Stimulated activated naive B cell treated with anti-CD40 and anti-IgM and Interleukin-4, amounts not matched to agents 10 μg/mL and 1 μg/mL and 100 μg/mL, for 72 hours (primary cell): ENCODE results near the gene WDR19.

ENCODE experiments used
- ATAC-seq, 2 donors: fragments of 150-1000 bp; cut with Tn5 transposase; replicated peaks; 2 replicates each; pipeline ENCODE4 v1.10.0; 2021; ENCODE audit warnings: moderate library complexity in 1 of 2
- DNase-seq: peaks from one replicate; pipeline ENCODE4 v3.0.0; 2021
- H3K27ac Mint-ChIP-seq: one replicate; pipeline ENCODE4 v1.8.0; 2022; ENCODE audit warnings: mild to moderate bottlenecking, mixed read lengths
- H3K27me3 Mint-ChIP-seq, 2 donors: one replicate each; pipeline ENCODE4 v1.8.0; 2022; ENCODE audit warnings: mixed read lengths in 2 of 2
- H3K36me3 Mint-ChIP-seq, 2 donors: one replicate each; pipeline ENCODE4 v1.8.0; 2022; ENCODE audit warnings: mixed read lengths in 2 of 2, mild to moderate bottlenecking in 1 of 2
- H3K4me1 Mint-ChIP-seq, 2 donors: one replicate each; pipeline ENCODE4 v1.8.0; 2022; ENCODE audit warnings: mixed read lengths in 2 of 2, mild to moderate bottlenecking in 1 of 2
- H3K4me3 Mint-ChIP-seq, 2 donors: one replicate each; pipeline ENCODE4 v1.8.0; 2022; ENCODE audit warnings: mild to moderate bottlenecking in 2 of 2, mixed read lengths in 2 of 2, moderate library complexity in 1 of 2
- H3K9me3 Mint-ChIP-seq, 2 donors: one replicate each; pipeline ENCODE4 v1.8.0; 2022; ENCODE audit warnings: mixed read lengths in 2 of 2, mild to moderate bottlenecking in 1 of 2

Gene WDR19

DNA sequence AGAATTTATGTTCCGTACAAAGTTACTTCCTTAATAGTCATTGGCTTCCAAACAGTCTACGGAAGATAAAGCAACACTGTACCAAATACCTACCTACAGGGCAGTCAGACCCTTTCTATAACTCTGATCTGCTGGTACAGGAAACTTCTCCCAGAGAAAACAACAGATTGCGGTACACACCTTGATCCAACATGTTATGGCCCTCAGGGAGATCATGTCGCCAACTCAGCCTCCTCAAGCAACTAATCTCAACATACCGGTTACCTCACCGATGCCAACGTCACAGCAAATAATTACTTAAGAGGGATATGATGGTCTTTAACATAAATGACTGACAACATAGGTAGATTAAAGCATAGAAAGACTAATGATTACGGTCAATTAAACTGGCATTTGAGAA is 113.5 kb downstream of the WDR19 start:
- Mint-ChIP-seq H3K36me3 (peaks cover 35 to 70% of the 10 kb centered on the region in 2 donors), H3K4me3 (no peak overlapping the region), H3K9me3 (peaks cover 0 to 2% of the 10 kb centered on the region in 2 donors), H3K27ac (no peak overlapping the region), H3K27me3 (no peaks in the 10 kb centered on the region), H3K4me1 (peaks cover 0 to 8% of the 10 kb centered on the region in 2 donors)
- ATAC-seq (no peak), DNase-seq (no peak)

DNA sequence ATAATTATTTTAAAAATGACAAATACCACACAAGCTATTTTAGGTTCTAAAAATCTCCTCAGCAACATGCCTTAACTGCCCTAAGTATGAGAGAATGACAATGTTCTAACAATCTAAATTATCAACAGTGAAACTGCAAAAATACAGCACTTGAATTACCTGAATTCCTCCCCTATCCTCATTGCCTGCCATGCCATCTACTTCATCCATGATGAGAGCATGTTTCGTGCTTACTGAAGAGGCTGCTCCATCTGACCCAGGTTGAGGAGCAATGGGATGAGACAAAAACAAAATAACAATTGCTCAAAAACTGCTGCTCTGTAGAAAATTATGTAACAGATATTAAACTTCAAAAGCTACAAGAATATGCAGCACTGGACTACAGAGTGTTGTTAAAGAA is 120.6 kb downstream of the WDR19 start:
- no peak overlapping the region for H3K4me3 Mint-ChIP-seq
- H3K36me3 Mint-ChIP-seq = peaks cover 39 to 52% of the 10 kb centered on the region in 2 donors
- DNase-seq = no peak
- H3K27me3 Mint-ChIP-seq = no peaks in the 10 kb centered on the region
- no peaks in the 10 kb centered on the region for H3K4me1 Mint-ChIP-seq
- H3K9me3 Mint-ChIP-seq = no peaks in the 10 kb centered on the region
- no peak for ATAC-seq
- no peak overlapping the region for H3K27ac Mint-ChIP-seq

DNA sequence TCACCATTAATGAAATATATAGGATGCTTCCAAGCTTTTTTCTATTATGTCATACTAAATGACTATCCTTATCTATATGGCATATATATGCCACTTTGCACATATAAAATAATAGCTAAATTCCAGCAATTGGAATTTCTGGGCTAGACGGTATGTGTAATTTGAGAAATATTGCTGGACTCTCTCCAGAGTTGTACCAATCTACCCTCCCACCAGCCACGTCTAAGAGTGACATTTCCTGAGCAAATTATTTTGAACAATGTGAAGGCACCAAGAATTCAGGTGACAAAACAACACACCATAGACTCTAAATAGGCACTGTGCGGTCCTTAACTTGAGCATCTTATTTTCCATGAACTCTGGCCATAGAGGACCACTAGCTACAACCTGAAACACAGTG is 121.5 kb downstream of the WDR19 start:
- Mint-ChIP-seq H3K27ac (no peak overlapping the region), H3K9me3 (no peaks in the 10 kb centered on the region), H3K27me3 (no peaks in the 10 kb centered on the region), H3K4me1 (peaks cover 0 to 3% of the 10 kb centered on the region in 2 donors), H3K36me3 (peaks cover 42 to 55% of the 10 kb centered on the region in 2 donors), H3K4me3 (no peak overlapping the region)
- ATAC-seq (no peak), DNase-seq (no peak)

GRCh38 chr4:39304651-39305050 is 122.3 kb downstream of the WDR19 start:
- peak overlapping the region; percentile 57 for H3K27ac Mint-ChIP-seq
- H3K4me3 Mint-ChIP-seq = no peak overlapping the region
- no peaks in the 10 kb centered on the region for H3K9me3 Mint-ChIP-seq
- peaks cover 41 to 52% of the 10 kb centered on the region in 2 donors for H3K36me3 Mint-ChIP-seq
- peaks cover 0 to 3% of the 10 kb centered on the region in 2 donors for H3K4me1 Mint-ChIP-seq
- ATAC-seq (no peak), DNase-seq (no peak)
- no peaks in the 10 kb centered on the region for H3K27me3 Mint-ChIP-seq

DNA sequence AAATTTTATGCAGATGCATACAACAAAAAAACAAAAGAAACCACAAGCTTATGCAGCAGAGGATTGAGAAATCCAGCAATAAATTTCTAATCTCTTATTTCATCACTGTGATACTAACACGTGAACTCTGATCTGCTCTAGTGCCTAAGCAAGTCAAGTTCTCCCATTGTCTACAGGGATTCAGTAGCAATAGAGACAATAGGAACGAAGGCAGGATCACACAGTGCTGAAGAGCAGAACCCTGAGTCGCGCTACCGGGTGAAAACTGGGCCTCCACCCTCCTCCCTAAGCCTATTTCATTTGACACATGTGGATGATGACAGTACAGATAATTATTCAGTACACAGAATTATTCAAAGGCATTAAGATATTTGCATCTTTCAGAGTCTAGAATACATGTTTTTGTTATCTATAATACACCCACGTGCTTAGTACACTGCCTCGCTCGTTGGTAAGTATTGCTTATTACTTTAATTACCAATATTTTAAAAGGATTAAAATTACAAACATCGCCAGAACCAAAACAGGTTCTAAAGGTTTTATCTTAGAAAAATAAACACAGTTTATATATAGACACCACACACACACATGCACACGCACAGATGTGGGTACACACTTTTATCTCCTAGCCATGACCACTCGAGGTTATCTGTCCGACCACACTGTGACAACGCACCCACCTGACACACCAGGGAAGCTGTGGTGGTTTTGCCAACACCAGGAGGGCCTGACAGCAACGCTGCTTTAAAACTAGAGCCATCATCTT is 123.8 kb downstream of the WDR19 start:
- no peak for ATAC-seq
- H3K36me3 Mint-ChIP-seq = peaks cover 36 to 47% of the 10 kb centered on the region in 2 donors
- no peak overlapping the region for H3K27ac Mint-ChIP-seq
- H3K9me3 Mint-ChIP-seq = no peaks in the 10 kb centered on the region
- peaks cover 0 to 3% of the 10 kb centered on the region in 2 donors for H3K4me1 Mint-ChIP-seq
- H3K27me3 Mint-ChIP-seq = no peaks in the 10 kb centered on the region
- no peak overlapping the region for H3K4me3 Mint-ChIP-seq
- no peak for DNase-seq

- H3K36me3 Mint-ChIP-seq = peaks cover 37 to 53% of the 10 kb centered on the region in 2 donors
- no peak overlapping the region for H3K27ac Mint-ChIP-seq
- DNase-seq = no peak
- peaks cover 0 to 3% of the 10 kb centered on the region in 2 donors for H3K4me1 Mint-ChIP-seq
- H3K27me3 Mint-ChIP-seq = no peaks in the 10 kb centered on the region
- H3K9me3 Mint-ChIP-seq = no peaks in the 10 kb centered on the region
- no peak for ATAC-seq
- H3K4me3 Mint-ChIP-seq = no peak overlapping the region
Measured at GRCh38 chr4:39308611-39309010, 126.3 kb downstream of the WDR19 start.

- H3K4me3 Mint-ChIP-seq = no peak overlapping the region
- DNase-seq = no peak
Measured at GRCh38 chr4:39312816-39313215, 130.5 kb downstream of the WDR19 start.

DNA sequence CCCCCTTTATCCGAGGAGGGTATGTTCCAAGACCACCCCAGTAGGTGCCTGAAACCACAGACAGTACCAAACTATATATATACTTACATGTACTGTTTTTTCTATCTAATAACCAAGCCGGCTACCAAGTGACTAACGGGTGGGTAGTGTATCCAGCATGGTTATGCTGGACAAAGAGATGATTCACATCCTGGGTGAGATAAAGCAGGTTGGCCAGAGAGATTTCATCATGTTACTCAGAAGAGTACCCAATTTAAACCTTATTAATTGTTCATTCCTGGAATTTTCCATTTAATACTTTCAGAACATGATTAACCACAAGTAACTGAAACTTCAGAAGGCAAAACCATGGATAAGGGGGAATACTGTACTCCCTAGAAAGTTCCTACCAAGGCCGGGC is 137.3 kb downstream of the WDR19 start:
- peaks cover 4 to 6% of the 10 kb centered on the region in 2 donors for H3K36me3 Mint-ChIP-seq
- no peak for DNase-seq
- H3K27me3 Mint-ChIP-seq = no peaks in the 10 kb centered on the region
- H3K27ac Mint-ChIP-seq = no peak overlapping the region
- H3K4me1 Mint-ChIP-seq = no peaks in the 10 kb centered on the region
- no peaks in the 10 kb centered on the region for H3K9me3 Mint-ChIP-seq
- ATAC-seq = no peak
- H3K4me3 Mint-ChIP-seq = no peak overlapping the region

More at GRCh38 chr4:39312816-39313215, 130.5 kb downstream of the WDR19 start:
- ATAC-seq = no peak
- Mint-ChIP-seq H3K36me3 (peaks cover 24 to 38% of the 10 kb centered on the region in 2 donors), H3K27ac (no peak overlapping the region), H3K4me1 (peaks cover 0 to 3% of the 10 kb centered on the region in 2 donors), H3K27me3 (no peaks in the 10 kb centered on the region), H3K9me3 (no peaks in the 10 kb centered on the region)

DNA sequence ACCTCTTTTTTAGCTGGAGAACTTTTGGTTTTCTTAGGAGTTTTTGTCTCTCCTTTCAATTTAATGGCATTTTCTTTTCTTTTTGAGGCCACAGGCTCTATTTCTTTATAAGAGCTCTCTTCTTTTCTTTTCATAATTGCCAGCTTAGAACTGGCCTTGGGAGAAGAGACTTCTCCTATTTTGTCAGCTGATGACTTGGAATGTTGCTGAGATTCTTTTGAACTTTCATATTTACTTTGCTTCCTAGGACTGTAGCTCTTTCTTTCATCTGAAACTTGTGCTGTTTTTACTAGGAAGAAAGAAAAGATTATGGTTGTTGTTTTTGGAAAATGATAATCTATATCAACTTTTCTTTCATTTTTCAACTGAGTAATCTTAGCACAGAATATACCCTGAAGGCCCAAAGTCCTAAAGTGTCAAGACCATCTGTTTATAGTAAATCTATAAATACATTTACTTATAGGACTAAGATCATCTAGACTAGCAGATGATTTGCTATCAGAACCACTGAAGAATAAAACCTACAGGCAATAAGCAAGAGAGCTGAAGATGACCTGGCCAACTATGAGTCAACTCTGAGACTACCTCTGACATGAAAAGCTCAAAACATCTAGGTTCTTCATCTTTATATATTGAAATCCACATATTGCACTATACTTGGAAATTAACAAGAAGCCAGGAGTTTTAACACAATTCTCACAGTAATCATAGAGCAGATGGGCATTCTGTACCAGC is 138.2 kb downstream of the WDR19 start:
- Mint-ChIP-seq H3K27me3 (no peaks in the 10 kb centered on the region), H3K27ac (no peak overlapping the region), H3K4me3 (no peak overlapping the region), H3K9me3 (no peaks in the 10 kb centered on the region), H3K4me1 (no peaks in the 10 kb centered on the region), H3K36me3 (peaks cover 8 to 12% of the 10 kb centered on the region in 2 donors)
- DNase-seq (no peak), ATAC-seq (no peak)

GRCh38 chr4:39323821-39324220 is 141.5 kb downstream of the WDR19 start:
- H3K4me3 Mint-ChIP-seq = no peak overlapping the region
- no peaks in the 10 kb centered on the region for H3K9me3 Mint-ChIP-seq
- H3K27ac Mint-ChIP-seq = no peak overlapping the region
- no peak for ATAC-seq
- no peak for DNase-seq
- H3K36me3 Mint-ChIP-seq = peaks cover 21 to 33% of the 10 kb centered on the region in 2 donors
- H3K27me3 Mint-ChIP-seq = no peaks in the 10 kb centered on the region
- H3K4me1 Mint-ChIP-seq = peaks cover 2 to 9% of the 10 kb centered on the region in 2 donors

GRCh38 chr4:39324446-39324845 is 142.1 kb downstream of the WDR19 start:
- DNase-seq (no peak), ATAC-seq (no peak)
- Mint-ChIP-seq H3K9me3 (no peaks in the 10 kb centered on the region), H3K27me3 (no peaks in the 10 kb centered on the region), H3K4me1 (peaks cover 2 to 9% of the 10 kb centered on the region in 2 donors), H3K36me3 (peaks cover 21 to 33% of the 10 kb centered on the region in 2 donors), H3K4me3 (no peak overlapping the region), H3K27ac (no peak overlapping the region)

DNA sequence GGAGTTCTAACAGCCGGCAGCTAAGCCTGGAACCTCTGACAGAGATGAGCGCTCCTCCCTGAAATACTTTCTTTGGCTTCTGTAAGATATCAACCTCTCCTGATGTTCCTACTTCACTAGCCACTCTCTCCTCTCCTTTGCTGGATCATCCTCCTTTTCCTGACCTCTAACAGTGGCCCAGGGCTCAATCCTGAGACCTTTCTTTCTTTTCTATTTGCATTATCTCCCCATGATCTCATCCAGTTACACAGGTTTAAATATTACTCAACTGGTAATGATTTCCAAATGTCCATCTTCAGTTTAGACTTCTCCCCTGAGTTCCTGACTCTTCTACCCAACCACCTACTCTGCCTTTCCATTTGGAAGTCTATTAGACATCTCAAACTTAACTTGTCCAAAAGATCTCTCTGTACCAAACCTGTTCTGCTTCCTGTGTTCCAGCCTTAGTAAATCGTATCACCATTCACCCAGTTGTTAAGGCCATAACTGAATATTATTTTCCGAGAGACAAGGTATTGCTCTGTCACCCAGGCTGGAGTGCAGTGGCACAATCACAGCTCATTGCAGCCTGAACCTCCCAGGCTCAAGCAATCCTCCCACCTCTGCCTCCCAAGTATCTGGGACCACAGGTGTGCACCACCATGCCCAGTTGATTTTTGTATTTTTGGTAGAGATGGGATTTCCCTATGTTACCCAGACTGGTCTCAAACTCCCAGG is 142.7 kb downstream of the WDR19 start:
- H3K4me1 Mint-ChIP-seq = peaks cover 2 to 9% of the 10 kb centered on the region in 2 donors
- peaks cover 21 to 33% of the 10 kb centered on the region in 2 donors for H3K36me3 Mint-ChIP-seq
- H3K4me3 Mint-ChIP-seq = no peak overlapping the region
- DNase-seq (no peak), ATAC-seq (no peak)
- H3K27ac Mint-ChIP-seq = no peak overlapping the region
- no peaks in the 10 kb centered on the region for H3K27me3 Mint-ChIP-seq
- H3K9me3 Mint-ChIP-seq = no peaks in the 10 kb centered on the region

GRCh38 chr4:39326468-39326977 is 144.2 kb downstream of the WDR19 start:
- Mint-ChIP-seq H3K9me3 (no peaks in the 10 kb centered on the region), H3K36me3 (peaks cover 18 to 36% of the 10 kb centered on the region in 2 donors), H3K27ac (no peak overlapping the region), H3K27me3 (no peaks in the 10 kb centered on the region), H3K4me3 (no peak overlapping the region), H3K4me1 (peaks cover 7 to 14% of the 10 kb centered on the region in 2 donors)
- ATAC-seq (no peak), DNase-seq (no peak)

DNA sequence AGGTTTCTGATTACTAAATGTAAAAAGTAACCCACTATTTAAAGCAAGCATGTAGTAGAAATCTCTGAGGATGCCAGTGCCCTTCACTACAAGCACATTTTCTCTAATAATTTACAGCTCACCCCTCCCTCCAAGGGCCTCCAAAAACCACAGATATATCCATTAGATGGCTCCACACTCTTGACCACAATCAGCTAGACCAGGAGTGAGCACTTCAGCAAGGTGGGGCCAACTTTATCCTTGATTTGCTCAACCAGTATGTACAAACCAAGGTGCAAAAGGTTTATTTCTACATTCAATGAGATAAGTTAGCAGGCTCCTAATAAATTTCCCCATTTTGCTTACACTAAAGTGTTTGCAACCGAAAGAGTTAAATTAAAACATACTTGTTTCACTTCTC is 148.0 kb downstream of the WDR19 start:
- Mint-ChIP-seq H3K4me1 (peaks cover 10 to 14% of the 10 kb centered on the region in 2 donors), H3K9me3 (no peaks in the 10 kb centered on the region), H3K27me3 (no peaks in the 10 kb centered on the region), H3K27ac (no peak overlapping the region), H3K4me3 (no peak overlapping the region), H3K36me3 (peaks cover 21 to 41% of the 10 kb centered on the region in 2 donors)
- DNase-seq = no peak
- ATAC-seq = no peak
